Suprapubic skin (tissue), 3 donors: ENCODE measurements around the gene RSRC1.
"Not testable (repeated sequence)": the region's sequence is repeated elsewhere in the genome, so short reads cannot be mapped to it uniquely, and the experiment has no call there.

Experiments used
- CTCF ChIP-seq, 2 donors: fragments of 200-600 bp in 1 of 2; fragments of 450-650 bp in 1 of 2; sonication (generic) in 1 of 2; IDR thresholded peaks; one replicate each; pipeline ENCODE4 v1.5.1; 2016 to 2019; ENCODE audit warnings: antibody characterized with exemption in 2 of 2, mild to moderate bottlenecking in 1 of 2, moderate library complexity in 1 of 2
- POLR2A ChIP-seq, 2 donors: fragments of 450-650 bp; IDR thresholded peaks; one replicate each; pipeline ENCODE4 v1.6.1; 2017; ENCODE audit warnings: antibody characterized with exemption in 2 of 2, mild to moderate bottlenecking in 2 of 2, moderate library complexity in 2 of 2

GRCh38 chr3:158516729-158517128 is 406.8 kb downstream of the RSRC1 start:
- not testable (repeated sequence) for TF ChIP-seq CTCF, POLR2A (IDR thresholded peaks at IDR 0.05)
